Panc1 (cell line): Measurements from ENCODE around the gene ERLEC1. TPM values are rescaled to one million over a fixed set of nuclear protein-coding genes. Genes with fewer than 3 reads are reported as not detected.

ENCODE experiments used
- ATAC-seq: fragments of 200-7000 bp; cut with Tn5 transposase; 2 replicates; pipeline ENCODE4 v1.9.1; 2020; ENCODE audit warnings: mild to moderate bottlenecking, moderate library complexity
- BruUV-seq: library from RNA; stranded (reverse); fragments of 400-500 nt; replicated peaks from 2 replicates; lab custom pipeline; 2021; lab: Mats Ljungman, UMichigan
- CTCF ChIA-PET: fragments of 300-600 bp; sonication (Branson Sonifier 250); formaldehyde crosslinking; loops from one replicate; lab custom pipeline; 2022; ENCODE audit warnings: antibody characterized with exemption; lab: Charles Lee
- POLR2A ChIA-PET: fragments of 300-600 bp; sonication (Branson Sonifier 250); formaldehyde crosslinking; loops from one replicate; lab custom pipeline; 2022; ENCODE audit warnings: antibody characterized with exemption; lab: Charles Lee
- DNase-seq: peaks from one replicate; pipeline ENCODE4 v3.0.0-alpha.2; 2010; ENCODE audit warnings: low read depth, low spot score
- H3K27ac ChIP-seq: 2 replicates; pipeline ENCODE4 v1.5.1; 2011; ENCODE audit warnings: mild to moderate bottlenecking, low read length, inconsistent platforms
- H3K27me3 ChIP-seq: fragments of 200-500 bp; sonication (Bioruptor generic); 2 replicates; pipeline ENCODE4 v1.6.0; 2014; ENCODE audit warnings: low read length, inconsistent platforms; ENCODE audit not compliant: control insufficient read depth, insufficient read depth
- H3K36me3 ChIP-seq: fragments of 200-500 bp; sonication (Bioruptor generic); 2 replicates; pipeline ENCODE4 v1.5.1; 2014; ENCODE audit warnings: inconsistent platforms, mild to moderate bottlenecking, low read length, moderate library complexity; ENCODE audit not compliant: control insufficient read depth, insufficient read depth
- H3K4me1 ChIP-seq: 2 replicates; pipeline ENCODE4 v1.5.1; 2011; ENCODE audit warnings: inconsistent platforms, mild to moderate bottlenecking, low read length, moderate library complexity; ENCODE audit not compliant: control insufficient read depth, insufficient read depth
- H3K4me3 ChIP-seq, 2 experiments: 2 replicates each; pipeline ENCODE4 v1.5.1; 2011 to 2012; ENCODE audit warnings: low read depth in 2 of 2, low read length in 2 of 2, mild to moderate bottlenecking in 2 of 2, inconsistent platforms in 1 of 2, moderate library complexity in 1 of 2
- H3K9me3 ChIP-seq: fragments of 200-500 bp; sonication (Bioruptor generic); 2 replicates; pipeline ENCODE4 v1.5.1; 2014; ENCODE audit warnings: low read depth, mild to moderate bottlenecking, inconsistent platforms, low read length, moderate library complexity; ENCODE audit not compliant: control insufficient read depth, insufficient read depth
- CTCF ChIP-seq: fragments of 450-650 bp; IDR thresholded peaks from 2 replicates; pipeline ENCODE4 v1.5.1; 2017; ENCODE audit warnings: mild to moderate bottlenecking
- POLR2AphosphoS5 ChIP-seq: IDR thresholded peaks from 2 replicates; pipeline ENCODE4 v1.6.1; 2012; ENCODE audit warnings: mild to moderate bottlenecking, low read depth, low read length, moderate library complexity
- REST ChIP-seq, 2 experiments: IDR thresholded peaks; 2 replicates each; pipeline ENCODE4 v1.6.1; 2011 to 2012; ENCODE audit warnings: low read depth in 2 of 2, control low read depth in 1 of 2, low read length in 1 of 2, mild to moderate bottlenecking in 1 of 2, moderate library complexity in 1 of 2; ENCODE audit not compliant: insufficient read depth in 1 of 2
- SIN3A ChIP-seq: IDR thresholded peaks from 2 replicates; pipeline ENCODE4 v1.6.1; 2012; ENCODE audit warnings: low read depth, mild to moderate bottlenecking, low read length, moderate library complexity, borderline replicate concordance; ENCODE audit not compliant: insufficient read depth
- TCF7L2 ChIP-seq: IDR thresholded peaks from 2 replicates; pipeline ENCODE4 v1.6.1; 2011; ENCODE audit warnings: mild to moderate bottlenecking, low read depth, low read length, inconsistent platforms
- in situ Hi-C: cut with HindIII; loops from 2 replicates; pipeline ENCODE4 v1.10.0; 2016; ENCODE audit warnings: low sequenced_read_pairs, low pct_unique_long_range_greater_than_20kb
- intact Hi-C: fragments of 100-400 bp; cut with micrococcal nuclease; formaldehyde crosslinking; loops from one replicate; pipeline ENCODE4 v1.10.0; 2022; ENCODE audit not compliant: unreplicated experiment
- total RNA-seq: library from RNA; stranded (reverse); gene quantifications from one replicate; pipeline ENCODE4 v1.2.1, GENCODE V29; 2021; ENCODE audit not compliant: unreplicated experiment

Gene ERLEC1
- total RNA-seq, 1 experiment from 2014 or later: 43.9 TPM

- no peak for ATAC-seq
- no TSS peak for BruUV-seq
- Histone ChIP-seq H3K36me3 (no peaks in the 10 kb centered on the region), H3K9me3 (no peaks in the 10 kb centered on the region), H3K4me1 (no peaks in the 10 kb centered on the region), H3K27me3 (no peaks in the 10 kb centered on the region), H3K4me3 (no peak overlapping the region), H3K27ac (no peak overlapping the region)
- in situ Hi-C loops: no loop called here
- DNase-seq: no peak
- intact Hi-C loops: no loop called here
- CTCF ChIA-PET: interaction anchor here (0.6 to 0.7 kb wide), 2 partner anchors 141 to 552 kb away, joined by 3 read pairs; no protein-coding TSS in a partner anchor
- TF ChIP-seq REST (IDR thresholded peaks at IDR 0.05; ENCODE audit: insufficient read depth in 1 of 2, low read depth in 2 of 2, low read length in 1 of 2) (no peak), SIN3A (no peak), CTCF (no peak), POLR2AphosphoS5 (no peak), TCF7L2 (no peak)
- POLR2A ChIA-PET: no interaction called here
These were observed 42.3 kb upstream of the ERLEC1 start for GRCh38 chr2:53744395-53745065.

- no TSS peak for BruUV-seq
- POLR2A ChIA-PET: no interaction called here
- no peak for DNase-seq
- CTCF ChIA-PET: no interaction called here
- no peak for TF ChIP-seq POLR2AphosphoS5
- TF ChIP-seq CTCF: no peak
- no peak for TF ChIP-seq REST (IDR thresholded peaks at IDR 0.05; ENCODE audit: insufficient read depth in 1 of 2, low read depth in 2 of 2, low read length in 1 of 2)
- TF ChIP-seq SIN3A: no peak
- no peak for TF ChIP-seq TCF7L2
- H3K36me3 ChIP-seq: no peaks in the 10 kb centered on the region
- no peak overlapping the region for H3K4me3 ChIP-seq
- no peaks in the 10 kb centered on the region for H3K27me3 ChIP-seq
- no peaks in the 10 kb centered on the region for H3K4me1 ChIP-seq
- ATAC-seq: no peak
- H3K9me3 ChIP-seq: no peaks in the 10 kb centered on the region
- no peak overlapping the region for H3K27ac ChIP-seq
- in situ Hi-C loops: no loop called here
- intact Hi-C loops: no loop called here
These were observed 36.6 kb upstream of the ERLEC1 start for GRCh38 chr2:53750041-53750768.
